AG10803 (cell line): ENCODE data around the gene TANK.
A peak's percentile ranks its signal among the peaks of the same experiment; 100 is the strongest.
"Not testable (repeated sequence)": the region's sequence is repeated elsewhere in the genome, so short reads cannot be mapped to it uniquely, and the experiment has no call there.

Experiments used
- DNase-seq: peaks from one replicate; pipeline ENCODE4 v3.0.0; 2010; ENCODE audit warnings: low read depth
- H3K4me3 ChIP-seq: 2 replicates; pipeline ENCODE4 v1.5.1; 2011; ENCODE audit warnings: mild to moderate bottlenecking, low read length, control low read depth
- TF ChIP-seq, protein P1 (sequence below): conservative IDR thresholded peaks from 2 replicates; pipeline ENCODE4 v1.5.1; 2011; ENCODE audit warnings: mild to moderate bottlenecking, low read length, control low read depth, inconsistent platforms

TANK gene

GRCh38 chr2:161123531-161124030, 36.6 kb upstream of the TANK start:
- DNase-seq = no peak
- peak overlapping the region; percentile 3; the same call in 1 of the 2 replicates for H3K4me3 ChIP-seq
- TF ChIP-seq, protein P1, sequence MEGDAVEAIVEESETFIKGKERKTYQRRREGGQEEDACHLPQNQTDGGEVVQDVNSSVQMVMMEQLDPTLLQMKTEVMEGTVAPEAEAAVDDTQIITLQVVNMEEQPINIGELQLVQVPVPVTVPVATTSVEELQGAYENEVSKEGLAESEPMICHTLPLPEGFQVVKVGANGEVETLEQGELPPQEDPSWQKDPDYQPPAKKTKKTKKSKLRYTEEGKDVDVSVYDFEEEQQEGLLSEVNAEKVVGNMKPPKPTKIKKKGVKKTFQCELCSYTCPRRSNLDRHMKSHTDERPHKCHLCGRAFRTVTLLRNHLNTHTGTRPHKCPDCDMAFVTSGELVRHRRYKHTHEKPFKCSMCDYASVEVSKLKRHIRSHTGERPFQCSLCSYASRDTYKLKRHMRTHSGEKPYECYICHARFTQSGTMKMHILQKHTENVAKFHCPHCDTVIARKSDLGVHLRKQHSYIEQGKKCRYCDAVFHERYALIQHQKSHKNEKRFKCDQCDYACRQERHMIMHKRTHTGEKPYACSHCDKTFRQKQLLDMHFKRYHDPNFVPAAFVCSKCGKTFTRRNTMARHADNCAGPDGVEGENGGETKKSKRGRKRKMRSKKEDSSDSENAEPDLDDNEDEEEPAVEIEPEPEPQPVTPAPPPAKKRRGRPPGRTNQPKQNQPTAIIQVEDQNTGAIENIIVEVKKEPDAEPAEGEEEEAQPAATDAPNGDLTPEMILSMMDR = no peak

DNA sequence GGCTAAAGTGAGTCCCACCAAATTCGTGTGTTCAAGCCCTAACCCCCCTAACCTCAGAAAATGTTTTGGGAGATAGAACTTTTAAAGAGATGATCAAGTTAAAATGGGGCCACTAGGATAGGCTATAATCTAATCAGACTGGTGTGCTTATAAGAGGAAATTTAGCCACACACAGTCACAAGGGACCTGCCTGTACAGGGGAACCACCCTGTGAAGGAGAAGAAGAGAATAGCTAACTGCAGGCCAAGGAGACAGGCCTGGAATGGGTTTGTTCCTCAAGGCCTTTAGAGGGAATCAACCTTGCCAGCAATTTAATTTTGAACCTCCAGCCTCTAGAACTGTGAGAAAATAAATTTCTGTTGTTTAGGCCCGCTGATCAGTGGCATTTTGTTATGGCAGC, 36.0 kb upstream of the TANK start:
- TF ChIP-seq, protein P1 = no peak
- H3K4me3 ChIP-seq = no peak overlapping the region
- no peak for DNase-seq

- DNase-seq = no peak
- TF ChIP-seq, protein P1 = no peak
- no peak overlapping the region for H3K4me3 ChIP-seq
Measured at GRCh38 chr2:161128885-161129284, 31.3 kb upstream of the TANK start.

DNA sequence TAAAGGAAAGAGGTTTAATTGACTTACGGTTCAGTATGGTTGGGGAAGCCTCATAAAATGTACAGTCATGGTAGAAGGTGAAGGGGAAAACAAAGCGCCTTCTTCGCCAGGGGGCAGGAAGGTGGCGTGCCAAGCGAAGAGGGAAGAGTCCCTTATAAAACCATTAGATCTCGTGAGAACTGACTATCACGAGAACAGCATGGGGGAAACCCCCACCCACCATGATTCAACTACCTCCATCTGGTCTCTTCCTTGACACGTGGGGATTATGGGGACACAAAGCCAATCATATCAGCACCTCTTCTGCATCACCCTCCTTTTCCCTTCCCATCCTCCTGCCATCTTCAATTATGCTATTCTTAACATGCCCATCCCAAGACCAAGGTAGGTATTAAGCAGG, 29.9 kb upstream of the TANK start:
- TF ChIP-seq, protein P1 = no peak
- no peak overlapping the region for H3K4me3 ChIP-seq
- no peak for DNase-seq

- DNase-seq = no peak
- TF ChIP-seq, protein P1 = no peak
- H3K4me3 ChIP-seq = no peak overlapping the region
Measured at GRCh38 chr2:161131074-161131680, 29.1 kb upstream of the TANK start.

DNA sequence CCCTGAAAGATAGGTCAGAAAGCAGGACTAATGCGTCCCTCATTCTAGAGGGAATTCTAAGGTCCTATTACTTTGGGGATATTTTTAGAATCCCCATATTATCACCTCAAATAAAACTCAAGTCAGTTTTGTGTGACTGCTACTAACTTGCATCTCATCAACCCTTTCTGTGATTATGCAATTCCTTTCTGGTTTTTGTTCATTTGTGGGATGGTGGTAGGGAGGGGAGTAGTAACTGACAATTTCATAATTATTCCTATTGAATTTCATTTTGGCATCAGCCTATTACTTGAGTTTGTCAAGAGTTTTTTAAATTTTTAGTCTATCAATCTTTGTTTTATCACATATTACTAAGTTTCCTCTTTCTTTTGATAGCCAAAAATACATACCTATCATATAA, 28.4 kb upstream of the TANK start:
- no peak for DNase-seq
- no peak overlapping the region for H3K4me3 ChIP-seq
- TF ChIP-seq, protein P1 = no peak

GRCh38 chr2:161132384-161132783, 27.8 kb upstream of the TANK start:
- not testable (repeated sequence) for H3K4me3 ChIP-seq

GRCh38 chr2:161133366-161133765, 26.9 kb upstream of the TANK start:
- no peak for DNase-seq
- no peak overlapping the region for H3K4me3 ChIP-seq
- TF ChIP-seq, protein P1 = no peak

More at GRCh38 chr2:161132384-161132783, 27.8 kb upstream of the TANK start:
- DNase-seq = not testable (repeated sequence)
